SU-DHL-6 (cell line): ENCODE data around the gene TTLL8.

Experiments used
- H2AFZ ChIP-seq: fragments of 200-600 bp; sonication (generic); 2 replicates; pipeline ENCODE4 v1.6.1; 2014; ENCODE audit warnings: low read depth, mild to moderate bottlenecking, moderate library complexity, mixed read lengths, antibody characterized with exemption, low read length; ENCODE audit not compliant: severe bottlenecking
- H3F3A ChIP-seq: fragments of 200-600 bp; shearing (Covaris generic); 2 replicates; pipeline ENCODE4 v1.6.0; 2016; ENCODE audit warnings: antibody characterized with exemption, mild to moderate bottlenecking; ENCODE audit not compliant: insufficient read depth
- H3K27ac ChIP-seq: fragments of 200-600 bp; sonication (generic); 2 replicates; pipeline ENCODE4 v1.5.1; 2016; ENCODE audit warnings: low read depth, mild to moderate bottlenecking, low read length, moderate library complexity, mixed read lengths
- H3K27me3 ChIP-seq: fragments of 200-600 bp; sonication (generic), shearing (Covaris generic); 2 replicates; pipeline ENCODE4 v1.6.0; 2014; ENCODE audit warnings: mild to moderate bottlenecking, low read length
- H3K36me3 ChIP-seq: fragments of 200-600 bp; sonication (generic); 2 replicates; pipeline ENCODE4 v1.6.1; 2014; ENCODE audit warnings: mild to moderate bottlenecking, low read length, mixed read lengths
- H3K4me2 ChIP-seq: fragments of 300-600, 200-600 bp; shearing (Covaris generic), sonication (generic); 2 replicates; pipeline ENCODE4 v1.6.0; 2014; ENCODE audit warnings: low read length, low read depth, mild to moderate bottlenecking; ENCODE audit not compliant: poor library complexity, severe bottlenecking
- H3K4me3 ChIP-seq: fragments of 200-600 bp; sonication (generic); 2 replicates; pipeline ENCODE4 v1.5.1; 2014; ENCODE audit warnings: antibody characterized with exemption, low read length, mild to moderate bottlenecking, mixed read lengths; ENCODE audit not compliant: insufficient read depth, poor library complexity, severe bottlenecking
- H3K79me2 ChIP-seq: fragments of 200-600 bp; sonication (generic); 2 replicates; pipeline ENCODE4 v1.6.1; 2014; ENCODE audit warnings: mild to moderate bottlenecking, low read length, moderate library complexity; ENCODE audit not compliant: insufficient read depth
- H3K9ac ChIP-seq: fragments of 200-600 bp; sonication (generic); 2 replicates; pipeline ENCODE4 v1.7.0; 2014; ENCODE audit warnings: mild to moderate bottlenecking, low read length
- H3K9me2 ChIP-seq: fragments of 200-600 bp; sonication (generic); replicated peaks from 2 replicates; pipeline ENCODE4 v1.6.1; 2014; ENCODE audit warnings: low read length; ENCODE audit not compliant: insufficient read depth
- H3K9me3 ChIP-seq: fragments of 200-600 bp; sonication (generic); 2 replicates; pipeline ENCODE4 v1.6.1; 2014; ENCODE audit warnings: low read length, mixed read lengths; ENCODE audit not compliant: insufficient read depth
- H4K20me1 ChIP-seq: fragments of 200-600 bp; sonication (generic); 2 replicates; pipeline ENCODE4 v1.6.1; 2014; ENCODE audit warnings: low read depth, mild to moderate bottlenecking, antibody characterized with exemption, low read length, moderate library complexity, mixed read lengths
- EZH2phosphoT487 ChIP-seq: fragments of 200-600 bp; sonication (generic), shearing (Covaris generic); conservative IDR thresholded peaks from 2 replicates; pipeline ENCODE4 v1.6.1; 2018; ENCODE audit warnings: mild to moderate bottlenecking, antibody characterized with exemption, low read length, moderate library complexity, mixed read lengths
- TF ChIP-seq, protein P1 (sequence below): fragments of 200-600 bp; sonication (generic); IDR thresholded peaks from one replicate; pipeline ENCODE4 v1.5.1; 2017; ENCODE audit warnings: antibody characterized with exemption, mild to moderate bottlenecking, low read length, moderate library complexity; ENCODE audit not compliant: insufficient read depth, poor library complexity, severe bottlenecking

TTLL8 gene

DNA sequence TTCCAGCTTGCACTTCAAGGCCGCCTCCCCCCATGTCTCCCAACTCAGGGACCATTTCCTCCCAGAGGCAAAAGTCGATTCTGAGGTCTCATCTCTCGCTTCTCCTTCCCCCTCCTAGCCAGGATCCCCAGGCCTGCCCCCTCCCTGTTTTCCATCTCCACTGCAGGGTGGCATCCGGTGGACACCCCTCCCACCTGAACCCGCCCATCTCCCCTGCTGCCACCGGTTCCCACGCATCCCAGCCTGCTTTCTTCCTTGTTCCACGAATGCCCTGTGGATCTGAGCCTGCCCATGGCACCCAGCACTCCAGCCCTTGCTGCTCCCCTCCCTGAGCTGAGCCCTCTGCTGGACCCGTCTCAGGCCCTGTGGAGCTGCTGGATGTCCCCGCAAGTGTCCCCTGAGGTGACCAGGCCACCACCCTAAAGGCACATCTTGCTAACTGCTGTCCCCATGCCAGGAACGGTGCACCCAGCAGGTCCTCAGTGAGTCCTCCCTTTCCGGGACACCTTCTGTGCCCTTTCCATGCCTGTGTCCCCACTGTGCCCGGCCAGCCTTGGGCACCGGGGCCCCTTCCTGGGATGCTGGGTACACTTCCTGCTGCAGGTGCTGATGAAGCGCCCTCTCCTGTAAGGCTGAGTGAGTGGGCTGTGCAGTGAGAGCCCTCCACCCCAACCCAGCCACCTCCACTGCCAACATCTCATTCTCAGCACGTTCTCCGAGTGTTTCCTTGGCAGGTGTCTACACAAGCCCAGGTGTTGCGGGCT, 46.5 kb downstream of the TTLL8 start:
- Histone ChIP-seq H3K27me3 (no peaks in the 10 kb centered on the region), H3F3A (no peaks in the 10 kb centered on the region), H3K4me2 (no peak overlapping the region)

GRCh38 chr22:50010676-50011446, 47.2 kb downstream of the TTLL8 start:
- Histone ChIP-seq H4K20me1 (no peaks in the 10 kb centered on the region), H3F3A (no peaks in the 10 kb centered on the region), H3K9me2 (no peaks in the 10 kb centered on the region), H3K79me2 (no peaks in the 10 kb centered on the region), H3K27me3 (no peaks in the 10 kb centered on the region), H3K9me3 (no peaks in the 10 kb centered on the region), H2AFZ (no peak overlapping the region), H3K4me2 (no peak overlapping the region), H3K27ac (no peak overlapping the region), H3K36me3 (no peaks in the 10 kb centered on the region), H3K9ac (no peak overlapping the region), H3K4me3 (no peak overlapping the region)
- TF ChIP-seq, protein P1, sequence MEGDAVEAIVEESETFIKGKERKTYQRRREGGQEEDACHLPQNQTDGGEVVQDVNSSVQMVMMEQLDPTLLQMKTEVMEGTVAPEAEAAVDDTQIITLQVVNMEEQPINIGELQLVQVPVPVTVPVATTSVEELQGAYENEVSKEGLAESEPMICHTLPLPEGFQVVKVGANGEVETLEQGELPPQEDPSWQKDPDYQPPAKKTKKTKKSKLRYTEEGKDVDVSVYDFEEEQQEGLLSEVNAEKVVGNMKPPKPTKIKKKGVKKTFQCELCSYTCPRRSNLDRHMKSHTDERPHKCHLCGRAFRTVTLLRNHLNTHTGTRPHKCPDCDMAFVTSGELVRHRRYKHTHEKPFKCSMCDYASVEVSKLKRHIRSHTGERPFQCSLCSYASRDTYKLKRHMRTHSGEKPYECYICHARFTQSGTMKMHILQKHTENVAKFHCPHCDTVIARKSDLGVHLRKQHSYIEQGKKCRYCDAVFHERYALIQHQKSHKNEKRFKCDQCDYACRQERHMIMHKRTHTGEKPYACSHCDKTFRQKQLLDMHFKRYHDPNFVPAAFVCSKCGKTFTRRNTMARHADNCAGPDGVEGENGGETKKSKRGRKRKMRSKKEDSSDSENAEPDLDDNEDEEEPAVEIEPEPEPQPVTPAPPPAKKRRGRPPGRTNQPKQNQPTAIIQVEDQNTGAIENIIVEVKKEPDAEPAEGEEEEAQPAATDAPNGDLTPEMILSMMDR = no peak
- TF ChIP-seq EZH2phosphoT487 = no peak

More for the DNA sequence above, 46.5 kb downstream of the TTLL8 start:
- Histone ChIP-seq H3K27ac (no peak overlapping the region), H3K9ac (no peak overlapping the region), H3K9me3 (no peaks in the 10 kb centered on the region), H2AFZ (no peak overlapping the region), H3K9me2 (no peaks in the 10 kb centered on the region), H4K20me1 (no peaks in the 10 kb centered on the region), H3K4me3 (no peak overlapping the region), H3K79me2 (no peaks in the 10 kb centered on the region), H3K36me3 (no peaks in the 10 kb centered on the region)
- TF ChIP-seq, protein P1 = no peak
- TF ChIP-seq EZH2phosphoT487 = no peak

- Histone ChIP-seq H3K36me3 (no peaks in the 10 kb centered on the region), H2AFZ (no peak overlapping the region), H4K20me1 (no peaks in the 10 kb centered on the region), H3K27me3 (no peaks in the 10 kb centered on the region), H3K4me2 (no peak overlapping the region), H3K79me2 (no peaks in the 10 kb centered on the region), H3K27ac (no peak overlapping the region), H3K4me3 (no peak overlapping the region), H3K9ac (no peak overlapping the region), H3K9me2 (no peaks in the 10 kb centered on the region), H3K9me3 (no peaks in the 10 kb centered on the region), H3F3A (no peaks in the 10 kb centered on the region)
- TF ChIP-seq, protein P1 = no peak
- no peak for TF ChIP-seq EZH2phosphoT487
Observed at GRCh38 chr22:50009765-50010675, 48.1 kb downstream of the TTLL8 start.
